K562 (cell line): ENCODE data around the gene SMIM30. TPM values are rescaled to one million over a fixed set of nuclear protein-coding genes. Genes with fewer than 3 reads are reported as not detected.

Source experiments
- ATAC-seq: fragments of 200-7000 bp; cut with Tn5 transposase; 3 replicates; pipeline ENCODE4 v1.9.1; 2020; ENCODE audit warnings: moderate library complexity
- BruUV-seq: library from RNA; stranded (reverse); fragments of 400-500 nt; replicated peaks from 2 replicates; lab custom pipeline; 2021; lab: Mats Ljungman, UMichigan
- CTCF ChIA-PET: fragments of 300-600 bp; formaldehyde crosslinking; extraction: SDS; loops from one replicate; lab custom pipeline; 2021; ENCODE audit warnings: low intra/inter-chr PET ratio; lab: Yijun Ruan, JAX
- POLR2A ChIA-PET: fragments of 300-600, 350-650 bp; sonication (Branson Sonifier 250); formaldehyde crosslinking; extraction: SDS; loops from one replicate; lab custom pipeline; 2021; ENCODE audit warnings: antibody characterized with exemption, inconsistent platforms; lab: Yijun Ruan, JAX
- DNase-seq, 4 experiments: peaks; one replicate each; pipeline versions ENCODE4 v3.0.0 to v3.0.0-alpha.2; 2011 to 2018; ENCODE audit warnings: low spot score in 3 of 4, mixed read lengths in 3 of 4; ENCODE audit errors: extremely low read depth in 1 of 4
- FAIRE-seq: peaks from 2 replicates; lab custom pipeline; 2011; peaks lifted over from hg19 to GRCh38; lab: Jason Lieb, UNC
- H2AFZ ChIP-seq: 2 replicates; pipeline ENCODE4 v1.6.0; 2011; ENCODE audit warnings: low read depth, low read length, control low read depth, inconsistent platforms
- H3K27ac ChIP-seq: fragments of 200-600 bp; 3 replicates; pipeline ENCODE4 v1.8.0; 2011; ENCODE audit warnings: low read depth, mild to moderate bottlenecking, control low read depth, inconsistent platforms, low read length, moderate library complexity, mixed read lengths; ENCODE audit errors: extremely low read depth
- H3K27me3 ChIP-seq, 2 experiments: fragments of 300-600 bp in 1 of 2; 2 replicates in 1 of 2; 3 replicates in 1 of 2; pipeline versions ENCODE4 v1.6.0 to v1.8.0; 2011; ENCODE audit warnings: inconsistent platforms in 2 of 2, low read length in 2 of 2, mild to moderate bottlenecking in 1 of 2, mixed read lengths in 1 of 2, moderate library complexity in 1 of 2; ENCODE audit not compliant: control insufficient read depth in 2 of 2, insufficient read depth in 2 of 2
- H3K36me3 ChIP-seq: fragments of 300-600 bp; 3 replicates; pipeline ENCODE4 v1.8.0; 2011; ENCODE audit warnings: mild to moderate bottlenecking, low read length, inconsistent platforms; ENCODE audit not compliant: control insufficient read depth, insufficient read depth
- H3K4me1 ChIP-seq, 2 experiments: fragments of 200-600 bp in 1 of 2; replicated peaks in 1 of 2; 2 replicates in 1 of 2; 3 replicates in 1 of 2; pipeline versions ENCODE4 v1.5.1 to v1.8.0; 2011; ENCODE audit warnings: inconsistent platforms in 2 of 2, low read length in 2 of 2, mild to moderate bottlenecking in 1 of 2, mixed read lengths in 1 of 2, moderate library complexity in 1 of 2; ENCODE audit not compliant: control insufficient read depth in 2 of 2, insufficient read depth in 2 of 2
- H3K4me2 ChIP-seq: 2 replicates; pipeline ENCODE4 v1.6.1; 2011; ENCODE audit warnings: low read length, control low read depth, inconsistent platforms, mixed read lengths; ENCODE audit not compliant: insufficient read depth
- H3K4me3 ChIP-seq: fragments of 200-600 bp; sonication (generic), shearing (Covaris generic); 2 replicates; pipeline ENCODE4 v1.5.1; 2016; ENCODE audit warnings: control low read depth, inconsistent platforms
- H3K79me2 ChIP-seq: fragments of 200-600 bp; 3 replicates; pipeline ENCODE4 v1.8.0; 2011; ENCODE audit warnings: low read length, inconsistent platforms; ENCODE audit not compliant: control insufficient read depth, insufficient read depth
- H3K9ac ChIP-seq, 2 experiments: 2 replicates each; pipeline versions ENCODE4 v1.6.0 to v1.6.1; 2011; ENCODE audit warnings: low read depth in 2 of 2, low read length in 2 of 2, control low read depth in 1 of 2, inconsistent platforms in 1 of 2, mild to moderate bottlenecking in 1 of 2, mixed read lengths in 1 of 2; ENCODE audit not compliant: insufficient read depth in 1 of 2
- H3K9me1 ChIP-seq: one replicate; pipeline ENCODE4 v1.6.0; 2011; ENCODE audit warnings: inconsistent platforms, mild to moderate bottlenecking, low read length, moderate library complexity; ENCODE audit not compliant: control insufficient read depth, insufficient read depth
- H3K9me3 ChIP-seq: replicated peaks from 2 replicates; pipeline ENCODE4 v1.5.1; 2011; ENCODE audit warnings: low read depth, low read length, inconsistent platforms; ENCODE audit not compliant: control insufficient read depth, insufficient read depth
- H4K20me1 ChIP-seq: replicated peaks from 2 replicates; pipeline ENCODE4 v1.6.1; 2011; ENCODE audit warnings: low read length, inconsistent platforms, mixed read lengths; ENCODE audit not compliant: control insufficient read depth, insufficient read depth
- ADNP ChIP-seq: fragments of 200-800 bp; sonication (Bioruptor generic); IDR thresholded peaks from 2 replicates; pipeline ENCODE4 v1.6.1; 2016; ENCODE audit warnings: missing genetic modification characterization, missing compliant biosample characterization
- COPS2 ChIP-seq: fragments of 450-650 bp; conservative IDR thresholded peaks from 2 replicates; pipeline ENCODE4 v1.6.1; 2016; ENCODE audit warnings: mild to moderate bottlenecking, moderate library complexity
- ELK3 ChIP-seq: fragments of 450-650 bp; formaldehyde crosslinking; IDR thresholded peaks from 2 replicates; pipeline ENCODE4 v1.4.0; 2020; ENCODE audit warnings: mild to moderate bottlenecking
- FOXM1 ChIP-seq, 2 experiments: fragments of 450-650 bp in 1 of 2; sonication (generic) in 1 of 2; formaldehyde crosslinking in 1 of 2; IDR thresholded peaks; 2 replicates each; pipeline versions ENCODE4 v1.6.1 to v1.9.0; 2017 to 2022; ENCODE audit warnings: low read depth in 2 of 2, mild to moderate bottlenecking in 2 of 2, missing genetic modification reagents in 1 of 2, moderate library complexity in 1 of 2
- LCOR ChIP-seq: sonication (generic); formaldehyde crosslinking; IDR thresholded peaks from 2 replicates; pipeline ENCODE4 v1.8.0; 2022; ENCODE audit warnings: mild to moderate bottlenecking, missing genetic modification reagents
- MITF ChIP-seq: IDR thresholded peaks from 2 replicates; pipeline ENCODE4 v1.6.1; 2014; ENCODE audit warnings: antibody characterized with exemption
- ZKSCAN3 ChIP-seq: fragments of 250-450 bp; sonication (Bioruptor Pico); IDR thresholded peaks from 2 replicates; pipeline ENCODE4 v1.4.0; 2020
- ZKSCAN8 ChIP-seq: fragments of 200-800 bp; sonication (Bioruptor generic); IDR thresholded peaks from 2 replicates; pipeline ENCODE4 v1.6.1; 2016; ENCODE audit warnings: missing genetic modification characterization, missing compliant biosample characterization
- ZNF253 ChIP-seq: fragments of 250-450 bp; sonication (Bioruptor Pico); conservative IDR thresholded peaks from 2 replicates; pipeline ENCODE4 v1.6.1; 2021; ENCODE audit warnings: mild to moderate bottlenecking
- ZNF76 ChIP-seq: fragments of 250-450 bp; sonication (Bioruptor Pico); IDR thresholded peaks from 2 replicates; pipeline ENCODE4 v1.4.0; 2020; ENCODE audit warnings: mild to moderate bottlenecking, moderate library complexity, borderline replicate concordance
- in situ Hi-C: fragments of 300-500 bp; cut with MboI; formaldehyde crosslinking; loops from 4 replicates; pipeline ENCODE4 v1.15.0; 2018; ENCODE audit warnings: inconsistent platforms, mixed read lengths
- intact Hi-C: fragments of 100-400 bp; cut with micrococcal nuclease; formaldehyde crosslinking; loops from 2 replicates; pipeline ENCODE4 v1.14.2; 2022
- polyA plus RNA-seq, 8 experiments: library from polyadenylated mRNA; depleted of rRNA in 4 of 8; stranded (reverse) in 5 of 8; unstranded in 3 of 8; fragments of >200 nt; fragmentation: Nextera tagmentation in 2 of 8; fragmentation: Illumina TruSeq in 1 of 8; extraction: Ambion mirVana in 2 of 8; extraction: Trizol in 1 of 8; gene quantifications; 2 replicates each; pipeline versions ENCODE4 v1.2.1 to v1.2.3, GENCODE V29; 2011 to 2014; ENCODE audit warnings: inconsistent platforms in 1 of 8, missing spikeins in 1 of 8
- total RNA-seq, 7 experiments: library from RNA; depleted of rRNA in 6 of 7; stranded (reverse); fragments of >200 nt in 6 of 7; fragmentation: Illumina TruSeq in 2 of 7; extraction: Trizol in 2 of 7; gene quantifications; 2 replicates each; pipeline versions ENCODE4 v1.2.1 to v1.2.3, GENCODE V29; 2011 to 2021; ENCODE audit warnings: low replicate concordance in 1 of 7

SMIM30 gene
- total and polyA plus RNA-seq, 9 of the 15 experiments (the other 6 are each of a cell fraction or from before 2014, with no cell fraction given) = 161 to 891 (median 316) TPM

GRCh38 chr7:113142385-113143119, 24.2 kb upstream of the SMIM30 start (continued):
- TF ChIP-seq MITF = peak; percentile 14; the same call in 1 of the 2 replicates
- no peak for TF ChIP-seq ADNP
- no peak for TF ChIP-seq COPS2
- TF ChIP-seq ZKSCAN8 = peak; percentile 61; the same call in 1 of the 2 replicates
- peak; percentile 72; the same call in 1 of the 2 replicates for TF ChIP-seq LCOR (CRISPR knock-in tag)
- no peak for TF ChIP-seq ZNF253
- 0 out of 2 replicates have a peak, but pooled peaks have one; percentile 10 for TF ChIP-seq ZKSCAN3 (CRISPR knock-in tag)

GRCh38 chr7:113141803-113142202, 23.4 kb upstream of the SMIM30 start:
- in situ Hi-C loops = no loop called here
- 0 out of 2 replicates have a peak, but pooled peaks have one; percentile 8 for TF ChIP-seq ZNF76 (CRISPR knock-in tag)
- no peak for TF ChIP-seq FOXM1 (IDR thresholded peaks at IDR 0.05; ENCODE audit: low read depth)
- TF ChIP-seq FOXM1 (CRISPR knock-in tag; IDR thresholded peaks at IDR 0.05; ENCODE audit: low read depth) = no peak
- TF ChIP-seq ELK3 = 0 out of 2 replicates have a peak, but pooled peaks have one; percentile 43

More at GRCh38 chr7:113141803-113142202, 23.4 kb upstream of the SMIM30 start:
- ChIA-PET POLR2A (interaction anchor here (0.6 to 1.3 kb wide), 3 partner anchors 12 to 96 kb away, joined by 3 to 4 read pairs (median 3); no protein-coding TSS in a partner anchor), CTCF (no interaction called here)
- H2AFZ ChIP-seq = peak overlapping the region; percentile 84
- H3K4me3 ChIP-seq = no peak overlapping the region
- H3K27me3 ChIP-seq = no peaks in the 10 kb centered on the region
- H3K27ac ChIP-seq = peak overlapping the region; percentile 69
- no peaks in the 10 kb centered on the region for H4K20me1 ChIP-seq
- H3K4me1 ChIP-seq = peaks cover 11 to 54% of the 10 kb centered on the region in 2 experiments
- no peaks in the 10 kb centered on the region; the same call in 1 of the 2 replicates for H3K9me3 ChIP-seq
- no peaks in the 10 kb centered on the region; the same call in 2 of the 3 replicates for H3K36me3 ChIP-seq
- peak overlapping the region in 1 of 2 experiments; percentile 45; a peak in 1 of 4 replicates for H3K9ac ChIP-seq
- no peak for DNase-seq
- ATAC-seq = no peak
- intact Hi-C loops = loop anchor here (1.0 to 5.0 kb wide), 3 partner anchors 24 to 200 kb away; partner anchors contain the start of gene SMIM30
- no peak overlapping the region for H3K4me2 ChIP-seq
- H3K9me1 ChIP-seq = no peaks in the 10 kb centered on the region
- BruUV-seq = no TSS peak
- no peak for FAIRE-seq
- H3K79me2 ChIP-seq = no peaks in the 10 kb centered on the region
